ENCODE measurements around the gene KIF6.

KIF6 gene

DNA sequence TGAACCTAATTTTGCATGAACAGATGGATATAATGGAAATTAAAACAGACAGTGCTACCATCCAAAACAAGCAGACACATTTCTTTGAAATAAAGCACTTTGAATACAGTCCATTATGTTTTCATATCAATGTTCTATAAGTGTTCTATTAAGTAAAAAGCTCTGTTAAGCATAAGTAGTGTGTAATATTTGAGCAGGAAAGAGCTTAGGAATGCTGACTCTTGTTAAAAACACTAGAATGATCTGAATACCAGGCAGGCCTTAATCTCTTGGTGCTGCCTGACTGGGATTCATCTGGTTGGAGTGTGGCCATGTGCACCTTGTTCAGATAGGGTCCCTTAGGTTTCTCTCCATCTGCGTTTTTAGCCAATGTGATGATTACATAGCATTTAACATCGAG is 130.9 kb downstream of the KIF6 start:
- DNase-seq (ENCODE audit: low spot score), result no peak
- TF ChIP-seq, protein P1, sequence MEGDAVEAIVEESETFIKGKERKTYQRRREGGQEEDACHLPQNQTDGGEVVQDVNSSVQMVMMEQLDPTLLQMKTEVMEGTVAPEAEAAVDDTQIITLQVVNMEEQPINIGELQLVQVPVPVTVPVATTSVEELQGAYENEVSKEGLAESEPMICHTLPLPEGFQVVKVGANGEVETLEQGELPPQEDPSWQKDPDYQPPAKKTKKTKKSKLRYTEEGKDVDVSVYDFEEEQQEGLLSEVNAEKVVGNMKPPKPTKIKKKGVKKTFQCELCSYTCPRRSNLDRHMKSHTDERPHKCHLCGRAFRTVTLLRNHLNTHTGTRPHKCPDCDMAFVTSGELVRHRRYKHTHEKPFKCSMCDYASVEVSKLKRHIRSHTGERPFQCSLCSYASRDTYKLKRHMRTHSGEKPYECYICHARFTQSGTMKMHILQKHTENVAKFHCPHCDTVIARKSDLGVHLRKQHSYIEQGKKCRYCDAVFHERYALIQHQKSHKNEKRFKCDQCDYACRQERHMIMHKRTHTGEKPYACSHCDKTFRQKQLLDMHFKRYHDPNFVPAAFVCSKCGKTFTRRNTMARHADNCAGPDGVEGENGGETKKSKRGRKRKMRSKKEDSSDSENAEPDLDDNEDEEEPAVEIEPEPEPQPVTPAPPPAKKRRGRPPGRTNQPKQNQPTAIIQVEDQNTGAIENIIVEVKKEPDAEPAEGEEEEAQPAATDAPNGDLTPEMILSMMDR (IDR thresholded peaks at IDR 0.05; ENCODE audit: extremely low read depth, insufficient read depth, missing control alignments), result no peak
- in situ Hi-C loops (cut with MboI; ENCODE audit: low pct_unique_long_range_greater_than_20kb, low sequenced_read_pairs, unreplicated experiment), result no loop called here

DNA sequence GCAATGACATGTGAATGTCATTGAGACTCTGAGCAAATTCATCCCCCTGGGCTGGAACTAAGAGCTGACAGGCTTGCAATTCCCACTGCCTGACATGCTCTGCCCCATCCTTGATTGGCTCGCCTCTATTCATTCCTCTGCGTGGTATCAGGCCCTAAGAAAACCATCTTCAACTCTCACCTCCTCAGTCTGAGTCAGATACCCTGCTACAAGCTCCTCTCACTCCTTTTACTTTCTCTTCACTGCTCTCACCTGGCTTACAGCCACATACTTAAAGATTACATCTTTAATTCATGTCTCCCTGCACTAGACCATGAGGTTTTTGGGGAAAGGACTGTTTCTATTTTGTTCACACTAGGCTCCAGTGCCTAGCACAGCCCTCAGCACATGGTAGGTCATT is 131.6 kb downstream of the KIF6 start:
- TF ChIP-seq, protein P1 (IDR thresholded peaks at IDR 0.05; ENCODE audit: extremely low read depth, insufficient read depth, missing control alignments), result no peak
- in situ Hi-C loops (cut with MboI; ENCODE audit: low pct_unique_long_range_greater_than_20kb, low sequenced_read_pairs, unreplicated experiment), result no loop called here
- DNase-seq (ENCODE audit: low spot score), result no peak

DNA sequence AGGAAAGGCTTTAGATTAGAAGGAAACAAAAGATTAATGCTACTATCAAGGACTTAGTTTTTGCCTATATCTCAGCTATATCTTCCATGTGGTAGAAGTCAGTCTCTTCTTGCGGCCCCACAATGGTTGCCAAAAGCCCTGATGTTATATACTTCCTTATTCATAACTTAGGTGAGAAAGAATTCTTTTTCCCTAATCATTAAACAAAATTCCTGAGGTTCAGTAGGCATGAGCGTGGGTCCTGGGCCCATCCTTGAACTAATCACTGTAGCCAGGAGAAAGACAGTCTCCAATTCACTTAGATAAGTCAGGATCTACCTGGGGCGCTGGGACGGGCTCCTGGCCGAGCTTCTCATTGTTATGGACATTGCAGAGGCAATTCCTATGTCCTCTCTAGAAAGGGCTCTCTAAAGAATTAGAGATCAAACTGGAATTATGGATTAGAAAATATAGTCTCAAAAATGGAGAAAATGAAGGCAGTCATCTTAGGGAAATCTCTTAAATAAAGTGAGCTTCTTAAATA is 134.3 kb downstream of the KIF6 start:
- no peak for DNase-seq (ENCODE audit: low spot score)
- TF ChIP-seq, protein P1 (IDR thresholded peaks at IDR 0.05; ENCODE audit: extremely low read depth, insufficient read depth, missing control alignments), result no peak
- in situ Hi-C loops (cut with MboI; ENCODE audit: low pct_unique_long_range_greater_than_20kb, low sequenced_read_pairs, unreplicated experiment), result no loop called here

DNA sequence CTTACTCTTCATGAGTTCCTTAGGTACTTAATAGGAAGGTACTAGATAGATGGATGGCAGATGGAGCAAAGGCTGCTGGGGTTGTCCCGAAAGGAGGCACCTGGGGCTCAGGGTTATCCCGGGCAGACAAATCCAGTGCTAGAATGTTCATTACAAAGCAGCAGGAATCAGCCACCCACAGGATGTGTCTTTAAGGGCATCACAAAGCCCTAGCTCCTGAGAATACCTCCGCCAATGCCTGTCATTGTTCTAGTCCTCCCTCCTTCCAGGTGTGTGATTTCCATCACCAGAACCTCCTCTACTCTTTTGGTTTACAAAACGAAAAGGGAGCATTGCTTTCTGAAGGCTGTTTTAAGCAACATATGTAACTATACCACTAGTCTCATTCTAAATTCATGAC is 138.1 kb downstream of the KIF6 start:
- in situ Hi-C loops (cut with MboI; ENCODE audit: low pct_unique_long_range_greater_than_20kb, low sequenced_read_pairs, unreplicated experiment), result no loop called here
- DNase-seq (ENCODE audit: low spot score), result no peak
- TF ChIP-seq, protein P1 (IDR thresholded peaks at IDR 0.05; ENCODE audit: extremely low read depth, insufficient read depth, missing control alignments), result no peak

DNA sequence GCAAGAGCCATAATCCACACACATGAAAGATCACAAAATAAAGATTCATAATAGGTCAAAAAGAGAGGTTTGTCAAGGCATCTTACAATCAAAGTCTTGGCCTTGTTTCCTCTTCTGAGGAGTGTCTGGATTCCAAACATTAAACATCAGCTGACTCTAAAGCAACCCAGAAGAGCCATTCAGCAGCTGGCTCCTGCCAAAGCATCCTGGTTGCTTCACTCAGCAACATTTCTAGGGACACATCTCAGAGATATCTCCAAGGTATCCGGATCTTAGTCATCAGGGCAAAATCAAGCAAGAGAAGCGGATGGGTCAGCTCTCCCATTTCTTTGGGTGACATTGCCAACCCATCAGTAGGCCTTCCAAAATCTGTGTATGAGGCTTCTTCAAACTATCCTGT is 139.6 kb downstream of the KIF6 start:
- no peak for DNase-seq (ENCODE audit: low spot score)
- TF ChIP-seq, protein P1 (IDR thresholded peaks at IDR 0.05; ENCODE audit: extremely low read depth, insufficient read depth, missing control alignments), result no peak
- in situ Hi-C loops (cut with MboI; ENCODE audit: low pct_unique_long_range_greater_than_20kb, low sequenced_read_pairs, unreplicated experiment), result no loop called here

DNA sequence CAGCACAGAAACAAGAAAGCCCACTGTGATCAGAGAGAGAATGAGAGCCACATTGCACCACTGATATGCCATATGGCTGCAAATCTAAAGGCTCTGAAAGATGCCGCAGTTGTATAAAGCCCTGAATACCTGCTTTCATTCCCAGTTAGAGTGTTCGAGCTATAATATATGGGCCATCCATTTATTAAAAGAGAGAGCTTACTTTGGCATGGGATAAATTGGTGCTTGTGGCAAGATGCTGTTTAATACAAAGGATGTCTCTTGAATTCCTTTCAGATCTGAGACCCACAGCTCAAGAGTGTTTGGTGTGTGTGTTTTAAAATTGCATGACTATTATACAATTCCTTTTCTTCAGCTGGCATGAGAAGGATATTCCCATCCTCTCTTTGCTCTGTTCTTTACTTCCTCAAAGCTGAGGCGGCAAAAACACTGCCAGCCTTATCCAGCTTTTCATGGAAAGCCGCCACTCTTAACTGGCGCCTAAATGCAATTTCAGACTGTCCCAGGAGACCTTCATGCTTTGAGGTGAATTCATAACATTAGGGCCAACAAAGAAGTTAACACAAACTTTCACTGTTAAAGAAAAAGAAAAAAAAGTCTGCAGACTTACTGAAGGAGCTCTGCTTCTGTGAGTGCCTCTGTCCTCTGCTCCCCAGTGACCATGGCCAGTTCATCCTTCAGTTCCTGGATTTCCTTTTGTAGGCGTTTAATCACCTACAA is 147.6 kb downstream of the KIF6 start:
- TF ChIP-seq, protein P1 (IDR thresholded peaks at IDR 0.05; ENCODE audit: extremely low read depth, insufficient read depth, missing control alignments), result no peak
- in situ Hi-C loops (cut with MboI; ENCODE audit: low pct_unique_long_range_greater_than_20kb, low sequenced_read_pairs, unreplicated experiment), result no loop called here
- no peak for DNase-seq (ENCODE audit: low spot score)
